GM21526 (cell line): Measurements from ENCODE around the gene PPP4R3C.
"Not testable (repeated sequence)": the region's sequence is repeated elsewhere in the genome, so short reads cannot be mapped to it uniquely, and the experiment has no call there.

ENCODE experiments used
- ATAC-seq: cut with Tn5 transposase; IDR thresholded peaks from one replicate; pipeline ENCODE4 v1.9.1; 2021; ENCODE audit warnings: moderate library complexity; ENCODE audit not compliant: unreplicated experiment, low FRiP score

The PPP4R3C gene

DNA sequence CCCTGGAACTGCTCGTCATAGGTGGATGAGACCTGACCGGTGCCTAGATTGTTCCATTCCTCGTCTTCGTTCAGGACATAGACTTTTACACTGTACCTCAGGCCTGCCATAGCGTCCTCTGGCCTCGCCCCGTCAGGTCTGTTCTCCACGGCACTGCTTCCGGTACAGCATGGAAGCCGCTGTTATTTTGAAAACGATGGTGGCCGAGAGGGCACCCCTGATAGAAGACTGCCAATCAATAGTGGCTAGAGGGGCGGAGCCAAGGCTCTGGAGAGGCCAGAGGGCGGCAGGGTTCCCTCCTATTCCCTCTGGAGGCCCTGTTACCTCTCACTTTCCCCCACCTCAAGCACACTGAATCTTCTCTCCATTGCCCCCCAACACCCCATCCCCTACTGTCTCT lies at the start of gene PPP4R3C:
Gene PPP4R3C, minus strand, starts transcription at position 155 of the 400 bp plus-strand sequence. Its CDS starts 45 bp downstream, at position 110.
- ATAC-seq, result no peak

DNA sequence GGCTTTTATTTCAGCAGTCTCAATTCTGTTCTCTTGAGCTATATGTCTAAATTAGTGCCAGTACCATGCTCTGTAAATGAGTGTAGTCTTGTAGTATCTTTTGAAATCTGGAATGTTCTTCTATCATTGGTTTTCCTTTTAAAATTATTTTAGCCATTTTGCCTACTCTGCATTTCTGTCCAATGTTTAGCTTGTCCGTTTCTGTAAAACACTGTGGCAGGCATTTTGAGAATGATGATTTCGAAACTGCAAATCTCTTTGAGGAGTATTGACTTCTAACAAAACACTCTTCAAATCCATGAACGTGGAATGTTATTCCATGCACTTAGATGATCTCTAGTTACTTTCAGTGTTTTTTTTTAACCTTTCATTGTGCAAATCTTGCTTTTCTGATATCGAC lies 28.3 kb upstream of the PPP4R3C start:
- ATAC-seq, result no peak

DNA sequence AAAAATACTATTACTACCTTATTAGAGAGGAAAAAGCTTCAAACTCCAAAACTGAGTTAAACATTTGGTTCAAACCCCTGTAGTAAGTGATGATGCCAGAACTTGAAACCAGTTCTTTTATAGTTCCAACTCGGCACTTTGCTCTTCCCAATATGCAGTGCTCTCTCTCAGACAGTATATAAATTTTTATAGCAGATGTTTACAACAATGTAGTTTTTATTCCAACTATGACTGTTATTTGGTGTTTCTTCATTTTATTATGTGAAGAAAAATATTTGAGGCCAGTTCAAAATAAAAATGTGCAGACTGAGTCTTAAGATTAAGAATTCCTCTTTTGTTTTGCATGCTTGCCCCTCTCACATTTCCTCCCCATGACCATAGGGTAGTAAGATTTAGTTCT lies 2.9 kb upstream of the PPP4R3C start:
- ATAC-seq, result no peak

DNA sequence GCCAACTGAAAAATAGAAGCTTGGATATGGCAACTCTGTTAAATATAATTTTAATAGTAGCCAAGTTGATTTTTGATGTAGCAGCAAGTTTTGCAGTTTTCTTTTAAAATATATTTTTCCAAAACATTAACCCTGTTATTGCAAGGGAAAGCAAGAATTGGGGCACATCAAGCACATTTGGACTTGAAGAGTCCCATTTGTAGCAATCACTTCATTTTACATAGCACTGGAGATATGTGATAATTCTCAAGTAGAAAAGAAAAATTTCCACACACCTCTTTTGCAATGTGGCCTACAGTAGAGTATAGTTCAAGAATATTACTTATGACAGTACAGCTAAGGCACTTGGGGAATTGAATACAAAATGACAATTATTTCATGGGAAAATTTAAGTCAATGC lies 1.9 kb upstream of the PPP4R3C start:
- ATAC-seq, result no peak

DNA sequence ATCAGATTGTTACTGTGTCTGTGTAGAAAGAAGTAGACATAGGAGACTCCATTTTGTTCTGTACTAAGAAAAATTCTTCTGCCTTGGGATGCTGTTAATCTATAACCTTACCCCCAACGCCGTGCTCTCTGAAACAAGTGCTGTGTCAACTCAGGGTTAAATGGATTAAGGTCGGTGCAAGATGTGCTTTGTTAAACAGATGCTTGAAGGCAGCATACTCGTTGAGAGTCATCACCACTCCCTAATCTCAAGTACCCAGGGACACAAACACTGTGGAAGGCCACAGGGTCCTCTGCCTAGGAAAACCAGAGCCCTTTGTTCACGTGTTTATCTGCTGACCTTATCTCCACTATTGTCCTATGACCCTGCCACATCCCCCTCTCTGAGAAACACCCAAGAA lies 4.0 kb downstream of the PPP4R3C start:
- not testable (repeated sequence) for ATAC-seq

DNA sequence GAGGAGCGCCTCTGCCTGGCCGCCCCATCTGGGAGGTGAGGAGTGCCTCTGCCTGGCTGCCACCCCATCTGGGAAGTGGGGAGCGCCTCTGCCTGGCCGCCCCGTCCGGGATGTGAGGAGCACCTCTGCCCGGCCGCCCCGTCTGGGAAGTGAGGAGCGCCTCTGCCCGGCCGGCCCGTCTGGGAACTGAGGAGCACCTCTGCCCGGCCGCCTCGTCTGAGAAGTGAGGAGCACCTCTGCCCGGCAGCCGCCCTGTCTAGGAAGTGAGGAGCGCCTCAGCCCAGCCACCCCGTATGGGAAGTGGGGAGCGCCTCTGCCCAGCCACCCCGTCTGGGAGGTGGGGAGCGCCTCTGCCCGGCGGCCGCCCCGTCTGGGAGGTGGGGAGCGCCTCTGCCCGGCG lies 4.6 kb downstream of the PPP4R3C start:
- not testable (repeated sequence) for ATAC-seq

DNA sequence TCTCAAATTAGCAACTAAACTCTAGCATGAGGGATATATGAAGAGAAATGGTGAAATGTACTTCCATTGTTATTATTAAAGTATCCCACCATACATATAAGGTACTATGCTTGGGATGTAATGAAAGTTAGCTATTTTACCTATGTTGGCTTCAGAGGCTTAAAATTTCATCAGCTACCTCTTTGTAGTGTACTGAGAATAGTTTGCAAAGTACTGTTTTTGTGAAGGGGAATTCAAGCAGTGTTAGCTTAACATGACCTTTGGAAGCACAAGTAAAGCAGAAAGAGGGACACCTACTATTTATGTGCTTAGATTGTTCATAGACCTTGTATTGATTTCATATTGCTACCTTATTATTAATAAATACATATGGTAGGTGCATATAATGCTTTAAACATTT lies 11.8 kb downstream of the PPP4R3C start:
- ATAC-seq, result no peak

DNA sequence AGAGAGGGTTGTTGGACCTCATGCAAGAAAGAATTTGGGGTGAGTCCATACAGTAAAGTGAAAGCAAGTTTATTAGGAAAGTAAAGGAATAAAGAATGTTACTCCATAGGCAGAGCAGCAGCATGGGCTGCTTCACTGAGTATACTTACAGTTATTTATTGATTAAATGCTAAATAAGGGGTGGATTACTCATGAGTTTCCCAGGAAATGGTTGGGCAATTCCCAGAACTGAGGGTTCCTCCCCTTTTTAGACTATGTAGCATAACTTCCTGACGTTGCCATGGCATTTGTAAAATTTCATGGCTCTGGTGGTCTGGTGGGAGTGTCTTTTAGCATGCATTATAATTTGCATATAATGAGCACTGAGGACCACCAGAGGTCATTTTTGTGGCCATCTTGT lies 16.7 kb downstream of the PPP4R3C start:
- ATAC-seq, result no peak

DNA sequence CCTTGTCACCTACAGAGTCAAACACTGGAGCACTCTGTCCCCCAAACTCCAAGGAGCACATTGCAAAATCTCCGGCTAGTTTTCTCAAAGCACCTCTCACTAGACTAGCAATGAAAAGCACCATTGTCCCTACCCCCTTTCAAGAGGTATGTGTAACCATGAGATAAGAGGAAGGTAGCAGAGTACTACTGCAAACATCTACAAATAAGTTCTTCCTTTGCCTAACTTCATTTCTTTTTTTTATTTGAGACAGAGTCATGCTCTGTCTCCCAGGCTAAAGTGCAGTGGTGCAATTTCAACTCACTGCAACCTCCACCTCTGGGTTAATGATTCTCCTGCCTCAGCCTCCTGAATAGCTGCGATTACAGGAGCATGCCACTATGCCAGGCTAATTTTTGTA lies 17.7 kb downstream of the PPP4R3C start:
- ATAC-seq, result no peak

DNA sequence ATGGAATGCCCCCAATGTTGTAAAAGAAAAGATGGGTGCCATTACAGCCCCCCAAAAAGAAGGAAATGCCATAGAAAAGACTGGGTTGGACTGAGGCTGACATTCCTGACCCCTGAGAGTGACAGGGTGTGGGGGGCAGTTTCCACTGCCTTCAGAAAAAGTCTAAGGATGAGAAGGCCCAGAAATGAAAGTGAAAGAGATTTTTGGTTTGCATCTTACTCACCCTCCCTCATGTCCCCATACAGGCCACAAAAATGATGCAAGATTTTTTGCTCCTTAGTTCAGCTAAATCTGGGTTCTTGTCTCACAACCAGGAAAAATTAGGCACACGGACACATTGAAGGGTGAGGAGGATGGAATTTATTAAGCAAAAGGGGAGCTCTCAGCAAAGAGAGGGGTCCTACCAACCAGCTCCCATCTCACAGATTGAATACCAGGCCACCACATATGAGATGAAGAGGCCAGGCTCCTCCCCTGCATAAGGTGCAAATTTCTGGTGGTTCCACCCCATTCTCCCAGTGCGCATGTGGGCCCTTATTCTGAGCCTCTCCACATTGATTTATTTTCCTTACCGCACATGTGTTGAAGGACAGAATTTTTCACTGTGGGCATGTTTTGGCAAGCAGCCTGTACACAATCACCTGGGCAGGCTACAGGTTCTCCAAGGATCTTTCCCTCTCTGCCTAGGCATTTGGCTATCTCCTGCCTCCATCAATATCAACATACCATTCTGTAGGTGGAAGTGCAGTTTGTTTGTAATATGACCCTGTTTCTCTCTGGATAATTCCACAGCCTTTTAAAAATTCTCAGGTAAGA lies 18.8 kb downstream of the PPP4R3C start:
- no peak for ATAC-seq

DNA sequence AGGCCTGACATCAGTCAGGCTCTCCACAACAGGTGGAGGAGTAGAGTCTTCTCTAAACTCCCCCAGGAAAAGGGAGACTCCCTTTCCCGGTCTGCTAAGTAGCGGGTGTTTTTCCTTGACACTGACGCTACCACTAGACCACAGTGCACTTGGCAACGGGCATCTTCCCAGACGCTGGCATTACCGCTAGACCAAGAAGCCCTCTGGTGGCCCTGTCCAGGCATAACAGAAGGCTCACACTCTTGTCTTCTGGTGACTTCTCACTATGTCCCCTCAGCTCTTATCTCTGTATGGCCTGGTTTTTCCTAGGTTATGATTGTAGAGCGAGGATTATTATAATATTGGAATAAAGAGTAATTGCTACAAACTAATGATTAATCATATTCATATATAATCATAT lies 20.7 kb downstream of the PPP4R3C start:
- ATAC-seq, result not testable (repeated sequence)

DNA sequence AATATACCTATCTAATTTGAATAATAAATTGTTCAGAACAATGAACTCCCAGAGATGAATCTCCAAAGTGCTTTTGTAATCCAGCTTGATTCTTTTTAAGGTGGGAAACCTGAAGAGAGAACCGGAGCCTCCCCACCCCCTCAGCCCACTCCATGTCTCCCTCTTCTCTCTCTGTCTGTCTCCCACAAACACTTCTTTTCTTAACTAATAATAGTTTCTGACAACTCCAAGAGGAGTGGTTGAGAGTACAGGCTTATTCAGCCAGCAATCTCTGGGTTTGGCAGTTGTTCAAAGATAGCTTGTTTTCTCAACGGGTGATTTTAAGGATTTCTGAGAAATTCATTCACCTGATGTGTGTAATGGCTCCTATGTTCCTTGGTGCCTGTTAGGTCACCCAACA lies 23.4 kb downstream of the PPP4R3C start:
- no peak for ATAC-seq

DNA sequence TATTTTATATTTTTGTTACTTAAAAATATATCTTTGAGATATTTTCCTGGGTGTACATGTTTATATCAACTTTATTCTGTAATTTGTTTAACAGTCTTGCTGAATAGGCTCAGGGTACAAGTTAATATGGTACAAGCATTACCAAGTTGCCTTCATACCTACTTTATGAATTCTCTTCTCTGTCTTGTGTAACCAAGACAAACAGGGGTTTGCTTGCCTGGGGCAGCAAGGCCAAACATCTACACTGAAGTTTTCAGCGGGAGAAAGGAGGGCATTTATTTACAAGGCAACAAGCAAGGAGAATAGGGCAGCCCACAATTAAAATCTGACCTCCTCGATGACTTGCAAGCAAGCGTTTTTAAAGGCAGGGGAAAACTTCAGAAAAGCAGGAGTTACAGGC lies 24.2 kb downstream of the PPP4R3C start:
- no peak for ATAC-seq

DNA sequence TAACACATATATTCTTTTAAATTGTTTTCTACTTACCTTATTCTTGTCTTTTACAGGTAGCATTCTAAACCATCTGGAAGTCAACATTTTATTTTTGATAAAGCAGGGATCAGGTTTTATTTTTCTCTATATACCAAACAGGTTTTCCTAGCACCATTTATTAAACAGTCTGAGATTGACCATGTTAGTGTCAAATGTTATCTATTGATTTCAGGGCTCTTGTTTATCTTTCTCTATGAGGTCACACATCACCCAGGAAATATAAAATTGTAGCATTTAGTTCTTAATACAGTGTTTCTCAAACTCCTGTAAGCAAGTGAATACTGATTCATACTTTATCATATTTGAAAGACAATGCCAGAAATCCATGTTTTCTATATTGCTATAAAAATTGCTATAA lies 28.1 kb downstream of the PPP4R3C start:
- ATAC-seq, result no peak
